HG02973 (cell line): ENCODE data around the gene KRT86.
"Not testable (repeated sequence)": the region's sequence is repeated elsewhere in the genome, so short reads cannot be mapped to it uniquely, and the experiment has no call there.

Experiments used
- ATAC-seq: cut with Tn5 transposase; IDR thresholded peaks from one replicate; pipeline ENCODE4 v1.9.1; 2021; ENCODE audit warnings: moderate library complexity; ENCODE audit not compliant: unreplicated experiment

Gene KRT86

DNA sequence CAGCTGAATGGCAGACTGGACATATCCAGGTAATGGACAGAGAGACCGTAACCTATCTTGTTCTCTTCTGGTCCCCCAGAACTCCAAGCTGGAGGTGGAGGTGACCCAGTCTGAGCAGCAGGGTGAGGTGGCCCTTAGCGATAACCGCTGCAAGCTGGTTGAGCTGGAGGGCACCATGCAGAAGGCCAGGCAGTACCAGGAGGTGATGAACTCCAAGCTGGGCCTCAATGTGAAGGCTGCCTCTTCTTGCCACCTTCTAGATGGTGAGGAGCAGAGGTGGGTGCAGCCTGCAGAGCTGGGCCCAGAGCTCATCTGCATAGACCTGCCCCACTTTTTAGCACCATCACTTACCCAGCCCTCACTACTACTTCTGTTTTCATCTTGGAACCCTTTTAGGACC lies 7.2 kb upstream of the KRT86 start:
- no peak for ATAC-seq

DNA sequence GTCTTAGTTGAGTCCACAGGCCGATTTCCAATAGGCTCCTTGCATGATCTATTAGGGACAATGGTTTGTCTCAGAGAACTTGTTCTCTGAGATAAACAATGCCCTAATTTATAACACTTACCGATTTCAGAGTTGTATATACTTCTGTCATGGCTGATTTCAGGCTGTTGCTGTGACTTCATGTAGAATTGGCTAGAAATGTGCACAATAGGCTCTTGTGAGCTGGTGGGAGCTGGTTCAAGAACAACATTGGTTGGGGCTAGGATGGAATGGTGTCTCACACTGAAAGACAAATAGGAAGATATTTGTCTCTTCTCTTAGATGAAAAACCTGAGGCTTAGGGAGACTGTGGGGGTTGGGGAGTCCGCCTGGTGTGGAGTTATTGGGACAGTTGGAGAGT lies 6.7 kb upstream of the KRT86 start:
- no peak for ATAC-seq

DNA sequence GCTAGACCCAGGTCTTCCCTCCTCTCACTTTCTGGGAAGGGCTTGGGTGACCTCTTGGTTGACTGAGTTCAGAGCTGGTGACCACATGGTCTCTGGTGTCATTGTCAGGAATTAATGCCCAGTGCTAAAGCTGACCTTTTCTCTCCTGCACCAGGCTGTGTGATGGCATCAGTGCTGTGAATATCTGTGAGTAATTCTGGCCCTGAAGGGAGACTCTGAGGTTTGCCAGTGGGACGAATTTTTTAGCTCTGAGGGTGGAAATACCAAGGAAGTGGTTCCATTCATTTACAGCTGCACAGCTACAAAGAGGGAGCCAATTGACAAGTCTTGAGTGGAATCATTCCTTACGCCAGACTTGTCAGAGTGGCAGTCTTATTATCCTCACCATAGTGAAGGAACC lies 6.2 kb upstream of the KRT86 start:
- ATAC-seq = no peak

DNA sequence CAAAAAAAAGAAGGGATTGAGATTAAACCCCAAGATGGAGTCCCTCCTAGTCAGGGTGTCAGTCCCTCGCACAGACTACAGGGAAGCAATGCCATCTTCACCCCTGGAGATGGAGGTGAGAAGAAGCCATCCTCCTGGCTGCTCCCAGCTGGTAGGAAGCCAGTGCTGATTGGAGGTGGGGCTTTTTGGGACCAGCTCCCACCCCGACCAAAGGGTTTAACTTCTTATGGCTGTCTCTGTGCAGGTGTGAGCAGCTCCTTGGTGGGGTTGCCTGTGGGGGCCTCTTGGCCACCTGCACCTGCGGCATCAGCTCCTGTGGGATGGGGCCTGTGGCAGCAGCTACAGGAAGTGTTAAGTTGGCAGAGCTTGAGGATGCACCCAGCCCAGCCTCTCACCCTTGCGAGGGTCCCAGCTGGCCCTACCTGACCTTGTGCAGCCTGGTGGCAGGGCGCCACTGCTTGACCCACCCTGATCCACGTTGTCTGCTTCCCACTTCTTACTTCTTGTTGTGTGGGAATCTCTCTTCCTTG lies 3.8 kb upstream of the KRT86 start:
- ATAC-seq = no peak

DNA sequence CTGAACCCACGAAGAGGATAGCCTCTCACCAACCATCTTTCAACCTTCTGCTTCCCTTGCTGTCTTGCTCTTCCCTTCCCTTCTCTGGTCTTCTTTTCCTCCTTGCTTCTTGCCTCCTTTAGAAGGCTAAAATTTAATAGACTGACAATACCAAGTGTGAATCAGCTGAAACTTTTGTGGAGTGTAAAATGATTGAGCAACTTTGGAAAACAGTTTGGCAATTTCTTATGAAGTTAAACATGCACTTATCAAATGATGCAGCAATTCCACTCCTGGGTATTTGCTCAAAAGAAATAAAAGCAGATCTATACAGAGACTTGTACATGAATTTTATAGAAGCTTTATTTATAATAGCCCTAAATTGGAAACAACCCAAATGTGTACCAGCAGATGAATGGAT lies 3.3 kb upstream of the KRT86 start:
- no peak for ATAC-seq

DNA sequence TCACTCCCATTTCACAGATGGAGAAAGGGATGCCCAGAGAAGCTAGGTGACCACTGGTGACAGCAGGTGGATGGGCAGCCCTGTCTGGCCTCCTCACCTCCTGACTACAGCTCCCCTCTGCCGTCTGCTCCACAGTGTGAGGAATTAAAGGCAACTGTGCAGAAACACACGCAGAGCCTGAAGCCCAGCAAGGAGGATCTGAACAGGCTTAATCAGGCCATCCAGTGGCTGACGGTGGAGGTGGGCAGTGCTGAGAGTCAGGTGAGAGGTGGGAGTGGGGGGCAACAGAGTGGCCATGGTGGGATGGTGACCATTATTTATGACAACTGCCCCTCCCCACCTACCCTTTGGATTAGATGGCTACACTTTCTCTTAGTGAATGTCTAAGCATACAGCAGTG lies 1.2 kb downstream of the KRT86 start:
- no peak for ATAC-seq

DNA sequence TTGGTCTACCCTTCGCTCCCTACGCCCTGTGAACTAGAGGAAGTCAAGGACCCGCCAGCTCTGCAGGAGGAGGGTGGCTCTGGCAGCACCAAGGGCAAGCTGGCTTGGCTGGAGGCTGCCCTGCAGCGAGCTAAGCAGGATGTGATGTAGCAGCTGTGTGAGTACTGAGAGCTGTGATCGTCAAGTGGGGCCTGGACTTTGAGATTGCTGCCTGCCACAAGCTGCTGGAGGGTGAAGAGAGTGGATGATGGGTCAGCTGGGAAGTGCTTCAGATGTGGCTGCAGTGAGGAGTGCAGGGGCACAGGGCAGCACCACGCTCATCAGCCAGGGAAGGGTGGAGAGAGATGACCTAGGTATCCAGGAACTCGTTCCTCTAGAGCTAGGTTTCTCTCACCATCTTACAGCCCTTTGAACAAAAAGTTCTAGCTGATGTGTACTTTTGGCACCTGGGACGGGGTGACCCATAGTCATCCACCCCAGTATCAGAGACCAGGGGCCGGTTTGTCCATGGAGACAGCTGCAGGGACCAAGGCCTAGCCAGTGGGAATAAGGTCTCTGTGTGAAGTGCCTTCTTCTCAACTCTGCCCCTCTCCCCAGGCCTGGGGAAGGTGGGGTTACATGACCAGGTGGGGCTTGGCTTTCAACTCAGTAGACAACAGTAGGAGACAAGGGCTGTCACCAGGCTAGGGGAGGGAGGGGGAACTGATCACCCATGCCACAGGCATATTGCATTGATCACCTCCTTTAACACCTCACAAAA lies 3.2 kb downstream of the KRT86 start:
- no peak for ATAC-seq

DNA sequence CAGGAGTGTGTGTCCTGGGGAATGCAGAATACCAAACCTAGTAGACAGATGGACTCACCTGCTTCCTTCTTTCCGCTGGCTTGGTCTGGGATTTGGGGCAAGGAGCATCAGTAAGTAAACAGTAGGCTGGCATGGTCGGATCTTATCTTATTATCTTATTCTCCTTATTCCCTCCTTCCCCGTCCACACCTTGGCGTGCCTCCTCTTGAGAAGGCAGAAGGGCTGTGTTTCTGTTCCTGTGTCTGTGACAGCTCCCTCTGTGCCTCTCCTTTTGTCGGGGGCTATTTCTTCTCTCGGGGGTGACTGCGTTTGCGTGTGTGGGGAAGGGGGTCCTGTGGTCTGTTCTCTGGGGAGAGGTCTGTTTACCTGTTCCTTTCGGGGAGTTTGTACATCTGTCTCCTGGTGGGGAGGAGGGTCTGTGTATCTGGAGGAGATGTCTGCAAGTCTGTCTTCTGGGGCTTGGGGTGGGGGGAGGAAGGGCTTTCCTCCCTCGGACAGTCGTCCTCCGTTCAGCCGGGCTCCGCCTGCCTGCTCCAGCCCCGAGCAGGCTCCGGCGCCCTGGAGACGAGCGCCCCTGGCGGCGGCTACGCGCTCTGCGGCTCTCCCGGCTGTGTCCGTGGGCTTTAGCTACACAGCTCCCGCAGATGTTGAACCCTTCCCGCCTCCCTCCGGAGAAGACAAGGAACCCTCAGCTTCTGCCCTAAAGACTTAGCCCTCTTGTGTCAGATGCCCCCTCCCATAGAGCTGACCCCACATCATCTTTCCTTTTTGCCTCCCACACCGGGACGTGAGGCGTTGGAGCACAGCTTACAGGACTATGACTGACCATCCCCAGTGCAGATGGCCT lies 4.4 kb downstream of the KRT86 start:
- no peak for ATAC-seq

DNA sequence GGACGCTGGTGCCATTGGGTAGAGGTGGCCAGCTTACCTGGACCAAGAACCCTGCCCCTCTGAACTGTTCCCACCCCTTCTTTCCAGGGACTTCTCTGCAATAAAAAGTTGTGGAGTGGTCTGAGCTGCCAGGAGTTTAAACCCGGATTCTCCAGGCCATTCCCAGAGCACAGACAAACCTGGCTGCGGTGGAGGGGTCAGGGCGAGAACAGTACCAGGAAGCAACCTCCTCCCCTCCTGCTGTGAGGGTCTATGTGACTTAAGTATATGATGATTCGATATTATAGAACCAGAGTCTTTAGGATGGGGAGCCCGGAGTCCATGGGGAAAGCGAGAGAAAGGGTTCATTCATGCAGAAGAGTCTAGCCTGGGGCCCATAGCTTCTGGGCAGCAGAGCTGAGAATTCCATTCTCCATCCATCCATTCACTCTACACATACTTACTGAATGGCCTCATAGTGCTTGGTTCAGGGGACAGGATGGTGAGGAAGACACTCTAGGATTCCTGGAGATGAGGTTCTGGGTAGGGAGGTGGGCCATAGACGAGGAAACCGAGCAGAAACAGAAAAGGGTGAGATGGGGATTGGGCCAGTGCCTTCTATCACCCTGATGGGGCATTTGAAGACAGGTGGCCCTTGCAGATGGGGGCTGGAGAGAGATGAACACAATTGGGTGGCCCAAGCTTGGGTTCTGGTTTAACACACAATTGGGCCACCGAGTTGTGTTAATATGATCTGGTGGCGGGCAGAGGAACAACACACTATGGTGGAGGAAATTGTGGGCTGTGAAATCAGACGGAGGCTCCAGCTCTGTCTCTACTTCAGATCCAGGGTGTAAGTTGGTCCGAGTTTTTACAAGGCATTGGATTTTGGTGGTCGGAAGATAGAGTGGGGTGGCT lies 5.2 kb downstream of the KRT86 start:
- ATAC-seq = no peak

DNA sequence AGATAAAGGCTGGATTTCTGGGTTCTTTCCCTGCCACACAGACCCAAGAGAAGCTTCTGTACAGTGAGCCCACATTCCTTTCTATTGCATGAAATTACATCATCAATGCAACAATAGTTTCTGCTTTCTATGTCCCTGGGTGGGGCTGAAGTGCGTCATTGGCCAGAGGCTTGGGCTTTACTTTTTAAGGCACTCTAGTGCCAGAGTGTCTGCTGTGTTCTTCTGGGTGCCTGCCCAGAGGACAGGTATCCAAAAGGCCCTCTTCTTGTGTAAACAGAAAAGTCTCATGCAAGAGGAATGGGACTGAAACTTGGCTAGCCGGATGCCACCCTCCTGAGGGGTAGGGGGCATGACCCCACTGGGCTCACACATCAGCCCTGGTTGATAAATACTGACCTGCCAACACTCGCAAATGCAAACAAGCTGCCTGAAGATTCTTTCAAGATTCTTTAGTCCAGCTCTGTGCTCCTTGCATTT lies 5.9 kb downstream of the KRT86 start:
- ATAC-seq = no peak

DNA sequence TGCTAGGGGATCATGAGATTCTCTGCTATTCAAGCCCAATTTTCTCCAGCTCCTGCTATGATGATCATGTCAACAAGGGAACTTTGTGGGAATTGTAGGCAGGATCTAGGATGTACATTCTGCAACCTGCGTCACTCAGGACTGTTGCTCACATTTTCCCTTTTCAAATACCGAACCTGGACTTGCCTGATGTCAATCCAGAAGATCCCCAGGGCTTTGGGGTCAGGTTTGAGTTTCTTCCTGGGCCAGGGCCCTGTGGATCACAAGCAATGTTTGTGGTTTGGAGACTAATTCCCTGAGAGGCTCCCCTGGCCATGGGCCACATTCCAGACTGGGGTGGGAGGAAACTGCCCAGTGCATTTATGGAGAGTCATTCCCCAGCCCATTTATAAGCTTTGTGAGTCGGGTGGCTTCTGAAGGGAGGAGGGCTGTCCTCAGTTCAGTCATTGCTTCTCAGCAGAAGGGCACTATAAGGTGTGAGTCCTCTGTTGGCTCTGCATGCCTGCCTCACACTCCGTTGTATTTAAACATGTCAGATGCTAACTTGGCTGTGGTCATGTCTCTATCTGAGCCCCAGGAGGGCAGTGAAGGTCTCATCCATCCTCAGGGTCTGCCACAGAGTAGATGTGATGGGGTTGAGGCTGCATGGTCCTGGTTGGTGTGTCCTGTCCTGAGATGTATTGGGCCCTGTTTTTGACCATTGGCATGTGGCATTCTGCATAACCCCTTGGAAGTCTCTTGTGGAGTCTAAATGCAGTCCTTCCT lies 6.5 kb downstream of the KRT86 start:
- no peak for ATAC-seq

DNA sequence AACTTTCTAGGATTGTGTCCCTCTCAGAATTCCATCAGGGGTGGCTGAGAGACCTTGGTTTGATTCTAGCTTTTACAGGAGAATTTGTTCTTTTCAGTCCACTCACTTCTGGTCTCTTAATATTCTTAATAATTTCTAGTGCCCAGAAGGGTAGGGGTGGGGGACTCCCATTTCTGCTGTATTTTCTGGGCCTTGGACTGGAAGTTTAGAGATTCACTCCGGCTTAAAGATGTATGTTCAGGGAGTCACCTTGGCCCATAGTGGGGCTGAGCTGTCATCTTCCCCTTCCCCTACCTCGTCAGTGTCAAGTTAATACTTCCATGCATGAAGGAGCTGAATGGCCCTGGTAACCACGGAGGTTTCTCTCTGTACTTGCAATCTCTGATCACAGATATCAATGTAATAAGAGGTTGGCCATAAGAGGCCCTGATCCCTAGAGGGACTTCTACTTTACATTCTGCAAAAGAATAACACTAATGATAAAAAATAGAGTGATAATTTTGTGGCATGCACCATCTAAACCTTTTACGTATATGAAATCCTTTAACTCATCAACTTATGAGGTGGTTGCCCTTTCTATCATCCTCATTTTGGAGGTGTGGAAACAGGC lies 10.2 kb downstream of the KRT86 start:
- ATAC-seq = no peak

DNA sequence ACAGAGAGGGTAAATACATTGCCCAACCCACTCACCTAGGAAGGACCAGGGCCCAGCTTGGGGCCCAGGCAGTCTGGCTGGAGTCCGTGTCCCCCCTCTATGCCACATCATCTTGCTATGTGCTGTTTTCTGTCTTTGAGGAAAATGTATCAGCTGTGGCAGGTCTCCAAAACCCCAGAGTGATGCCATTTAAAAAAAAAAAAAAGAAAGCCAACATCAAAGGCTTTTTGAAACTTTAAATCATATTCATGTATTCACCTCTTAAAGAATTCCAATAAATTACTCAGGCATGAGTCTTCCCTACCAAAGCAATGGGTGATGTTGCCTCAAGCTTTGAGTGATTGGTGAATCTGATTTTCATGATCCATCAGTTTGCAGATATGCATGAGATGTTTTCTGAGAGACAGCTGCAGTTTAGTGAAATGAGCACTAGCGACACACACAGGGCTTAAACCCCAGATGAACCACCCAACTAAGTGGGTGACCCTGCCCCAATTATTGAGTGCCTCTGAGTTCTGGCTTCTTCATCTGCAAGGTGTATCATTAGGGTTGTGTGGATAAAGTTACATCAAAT lies 10.8 kb downstream of the KRT86 start:
- no peak for ATAC-seq

DNA sequence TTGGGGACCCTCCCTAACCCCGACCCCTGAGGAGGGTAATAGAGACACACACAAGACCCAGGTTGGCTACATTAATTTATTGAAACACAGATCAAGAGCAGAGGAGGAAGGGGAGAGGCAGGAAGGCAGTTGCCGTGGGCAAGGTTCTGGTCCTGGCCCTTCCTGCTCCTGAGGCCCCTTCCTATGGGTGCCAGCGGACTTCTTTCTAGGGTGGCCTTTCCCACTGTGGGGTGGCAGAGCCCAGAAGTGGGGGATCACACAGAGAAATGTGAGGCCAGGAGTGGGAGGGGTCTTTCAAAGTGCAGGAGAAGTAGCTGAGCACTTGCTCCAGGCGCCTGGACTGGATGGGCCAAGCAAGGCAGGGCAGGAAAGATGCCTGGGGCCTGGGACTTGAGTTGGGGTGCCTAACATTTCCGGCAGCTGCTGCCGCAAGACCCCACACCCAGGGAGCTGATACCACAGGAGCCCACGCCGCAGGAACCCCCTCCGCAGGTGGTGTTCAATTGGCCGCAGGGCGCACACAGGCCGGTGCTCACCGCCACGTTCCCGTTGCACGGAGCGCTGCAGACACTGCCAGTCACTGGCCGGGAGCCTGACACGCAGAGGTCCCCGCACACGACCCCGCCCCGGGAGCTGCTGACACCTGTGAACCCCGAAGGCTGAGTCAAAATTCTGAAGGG lies 11.5 kb downstream of the KRT86 start:
- no peak for ATAC-seq

DNA sequence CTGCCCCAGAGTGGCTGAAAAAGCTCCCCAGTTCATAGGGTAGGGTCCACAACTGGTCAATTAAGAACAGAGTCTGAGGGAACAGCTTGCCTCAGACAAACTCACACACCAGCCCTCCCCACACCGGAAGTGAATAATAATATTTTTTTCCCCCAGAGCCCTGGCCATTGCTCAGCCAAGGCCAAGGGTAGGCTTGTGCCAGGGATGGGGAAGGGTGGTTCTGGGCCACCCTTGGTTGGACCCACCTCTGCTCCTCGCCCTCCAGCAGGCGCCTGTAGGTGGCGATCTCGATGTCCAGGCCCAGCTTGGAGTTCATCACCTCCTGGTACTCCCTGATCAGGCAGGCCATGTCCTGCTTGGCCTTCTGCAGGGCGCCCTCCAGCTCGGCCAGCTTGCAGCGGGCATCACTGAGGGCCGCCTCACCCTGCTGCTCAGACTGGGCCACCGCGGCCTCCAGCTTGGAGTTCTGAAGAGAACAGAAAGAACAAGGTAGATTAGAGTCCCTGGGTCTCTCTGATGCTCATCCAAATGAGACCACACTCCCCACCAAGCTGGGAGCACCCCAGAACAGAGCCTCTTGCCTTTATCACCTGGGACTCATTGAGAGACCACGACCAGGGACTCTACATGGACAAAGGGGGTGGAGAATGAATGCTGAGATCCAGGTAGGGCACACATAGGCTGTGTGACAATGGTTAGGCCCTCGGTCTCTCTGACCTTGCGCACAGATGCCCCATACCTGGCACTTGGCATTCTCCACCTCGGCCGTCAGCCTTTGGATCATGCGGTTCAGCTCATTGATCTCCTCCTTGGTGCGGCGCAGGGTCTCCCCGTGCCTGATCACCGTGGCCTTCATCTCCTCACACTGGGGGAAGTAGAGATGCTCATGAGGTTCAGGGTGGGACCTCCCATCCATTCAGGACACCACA lies 12.7 kb downstream of the KRT86 start:
- not testable (repeated sequence) for ATAC-seq

DNA sequence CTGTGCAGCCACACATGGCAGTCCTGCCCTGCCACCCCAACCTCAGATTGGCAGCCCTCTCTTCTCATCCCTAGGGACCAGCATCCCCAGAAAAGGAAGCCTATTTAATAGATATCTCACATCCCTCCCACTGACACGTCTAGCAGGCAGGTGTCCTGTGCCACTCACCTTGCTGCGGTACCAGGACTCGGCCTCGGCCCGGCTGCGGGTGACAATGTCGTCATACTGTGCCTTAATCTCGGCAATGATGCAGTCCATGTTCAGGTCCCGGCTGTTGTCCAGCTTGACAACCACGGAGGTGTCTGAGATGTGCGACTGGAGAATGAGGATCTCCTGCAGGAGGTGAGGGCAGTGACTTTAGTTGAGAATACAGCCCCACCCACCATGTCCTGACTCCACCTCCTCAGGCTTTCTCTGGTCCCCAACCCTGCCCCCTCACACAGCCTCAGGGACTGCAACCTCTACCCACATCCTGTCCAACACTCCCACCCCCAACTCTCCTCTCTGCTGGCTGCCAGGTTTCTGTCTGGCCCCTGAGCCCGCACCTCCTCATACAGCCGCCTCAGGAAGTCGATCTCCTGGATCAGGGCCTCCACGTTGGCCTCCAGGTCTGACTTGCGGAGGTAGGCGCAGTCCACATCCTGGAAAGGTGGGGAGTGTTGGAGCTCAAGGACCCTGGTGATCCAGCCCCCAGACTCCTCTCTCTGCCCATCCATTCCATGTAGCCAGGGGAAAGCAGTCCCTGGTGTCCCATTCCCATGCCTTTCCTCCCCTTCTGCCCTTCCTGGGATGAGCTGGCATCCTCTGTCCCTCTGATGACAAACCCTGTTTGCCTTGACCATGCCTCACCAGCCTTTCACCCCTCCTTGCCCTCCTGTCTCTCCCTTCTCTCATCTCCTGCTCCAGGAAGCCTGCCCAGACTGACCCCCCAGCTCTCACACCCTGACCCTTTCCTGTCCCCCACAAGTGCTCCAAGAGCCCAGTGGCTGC lies 13.7 kb downstream of the KRT86 start:
- not testable (repeated sequence) for ATAC-seq
